ENCODE measurements around the gene PRR35. TPM values are rescaled to one million over a fixed set of nuclear protein-coding genes. Genes with fewer than 3 reads are reported as not detected.
A peak's percentile ranks its signal among the peaks of the same experiment; 100 is the strongest.

The PRR35 gene
- total and polyA plus RNA-seq, 2 of the 4 experiments (the other 2 are of a cell fraction): not detected

GRCh38 chr16:564690-565418, 4.7 kb downstream of the PRR35 start:
- no peak overlapping the region for H3K56ac ChIP-seq (ENCODE audit: extremely low read depth, insufficient read depth, low read length)
- no peak overlapping the region for H3K18ac ChIP-seq (ENCODE audit: low read depth, low read length)
- H2BK120ac ChIP-seq (ENCODE audit: low read depth, low read length): no peak overlapping the region
- intact Hi-C loops (cut with micrococcal nuclease): no loop called here
- H2BK5ac ChIP-seq (ENCODE audit: low read depth, low read length, poor library complexity, severe bottlenecking): no peak overlapping the region
- peak overlapping the region; percentile 63 for H2AK9ac ChIP-seq (replicated peaks; ENCODE audit: low read depth, low read length, poor library complexity)
- peaks cover 26% of the 10 kb centered on the region for H3K27me3 ChIP-seq (ENCODE audit: control insufficient read depth, insufficient read depth, low read length)
- no peak overlapping the region for H3K23ac ChIP-seq (ENCODE audit: low read depth, low read length)
- H3K4ac ChIP-seq (ENCODE audit: low read depth, low read length): no peak overlapping the region
- H3K36me3 ChIP-seq (ENCODE audit: control insufficient read depth, insufficient read depth, low read length): no peaks in the 10 kb centered on the region
- no peaks in the 10 kb centered on the region for H3K9me3 ChIP-seq (ENCODE audit: control insufficient read depth, insufficient read depth, low read length)
- no peak overlapping the region for H3K14ac ChIP-seq (replicated peaks; ENCODE audit: low read depth, low read length)
- no peak overlapping the region for H3K27ac ChIP-seq (ENCODE audit: insufficient read depth, low read length)
- no peak overlapping the region for H2BK20ac ChIP-seq (ENCODE audit: low read depth, low read length)
- no peaks in the 10 kb centered on the region for H3K79me1 ChIP-seq (ENCODE audit: low read depth in 1 of 2, low read length in 2 of 2)
- peaks cover 19% of the 10 kb centered on the region for H3K4me1 ChIP-seq (ENCODE audit: control insufficient read depth, insufficient read depth, low read length)
- 78% methylated on average over 14 of the region's 42 CpGs; no CpG with 5 or more reads in 1 of the 2 experiments for WGBS, 2 experiments (ENCODE audit: extremely low coverage in 2 of 2, insufficient read length in 1 of 2)
- no peak for TF ChIP-seq FOS (IDR thresholded peaks at IDR 0.05; ENCODE audit: low read depth, low read length)
- TF ChIP-seq RCOR1 (IDR thresholded peaks at IDR 0.05; ENCODE audit: insufficient replicate concordance, low read length): no peak
- TF ChIP-seq RAD21 (IDR thresholded peaks at IDR 0.05; ENCODE audit: low read length): no peak
- no peak for TF ChIP-seq MAZ (IDR thresholded peaks at IDR 0.05; ENCODE audit: borderline replicate concordance, low read depth, low read length)
- no peak for TF ChIP-seq BHLHE40 (IDR thresholded peaks at IDR 0.05; ENCODE audit: low read depth, low read length)
- TF ChIP-seq RFX5 (IDR thresholded peaks at IDR 0.05; ENCODE audit: low read depth, low read length): no peak
- no peak for TF ChIP-seq SMC3 (IDR thresholded peaks at IDR 0.05; ENCODE audit: low read depth, low read length)
- TF ChIP-seq NFE2L2 (IDR thresholded peaks at IDR 0.05; ENCODE audit: low read depth, low read length): no peak
- no peak for TF ChIP-seq CHD1 (IDR thresholded peaks at IDR 0.05; ENCODE audit: low read depth, low read length)
- TF ChIP-seq MAFK (IDR thresholded peaks at IDR 0.05; ENCODE audit: low read depth, low read length): no peak
- H3K9ac ChIP-seq (ENCODE audit: low read depth, low read length): no peak overlapping the region
- dilution Hi-C loops (cut with HindIII; ENCODE audit: low sequenced_read_pairs, unreplicated experiment): no loop called here
- BruUV-seq (replicated peaks): no TSS peak
- ChIA-PET POLR2A (ENCODE audit: unreplicated experiment) (no interaction called here), CTCF (no interaction called here)
- no peak overlapping the region for H2BK15ac ChIP-seq (ENCODE audit: low read depth, low read length)
- H4K8ac ChIP-seq (ENCODE audit: low read depth in 2 of 2, low read length in 2 of 2): no peak overlapping the region
- no peak overlapping the region for H3K4me3 ChIP-seq (ENCODE audit: insufficient read depth, low read depth, low read length)
- DNase-seq (no peak), ATAC-seq (ENCODE audit: low read depth) (no peak)
- no peaks in the 10 kb centered on the region; the same call in 1 of the 2 replicates for H4K20me1 ChIP-seq (ENCODE audit: insufficient read depth, low read length)
- in situ Hi-C loops (cut with MboI; ENCODE audit: low sequenced_read_pairs): no loop called here
- H4K5ac ChIP-seq (ENCODE audit: low read depth, low read length): no peak overlapping the region
- no peak overlapping the region for H2AFZ ChIP-seq (replicated peaks; ENCODE audit: low read length, poor library complexity)
- no peak overlapping the region for H2AK5ac ChIP-seq (ENCODE audit: low read depth, low read length)
- no peak overlapping the region for H4K91ac ChIP-seq (ENCODE audit: insufficient read depth, low read depth, low read length)
- no peak overlapping the region for H3K4me2 ChIP-seq (ENCODE audit: low read depth, low read length)
- peaks cover 4% of the 10 kb centered on the region for H3K9me1 ChIP-seq (ENCODE audit: insufficient read depth, low read length)
